Tibial nerve (tissue), 4 donors: ENCODE results near the gene ZBTB40.

Experiments
- CTCF ChIP-seq, 5 experiments: fragments of 200-600 bp in 3 of 5; fragments of 450-650 bp in 2 of 5; sonication (generic) in 3 of 5; IDR thresholded peaks; one replicate each; pipeline ENCODE4 v1.5.1; 2016 to 2019; ENCODE audit warnings: antibody characterized with exemption in 5 of 5, mild to moderate bottlenecking in 3 of 5, moderate library complexity in 2 of 5
- EP300 ChIP-seq, 2 donors: sonication (generic); formaldehyde crosslinking; IDR thresholded peaks; one replicate each; pipeline ENCODE4 v1.6.1; 2017; ENCODE audit warnings: antibody characterized with exemption in 2 of 2, mild to moderate bottlenecking in 1 of 2
- POLR2A ChIP-seq, 2 donors: fragments of 450-650 bp; IDR thresholded peaks; one replicate each; pipeline ENCODE4 v1.6.1; 2017; ENCODE audit warnings: antibody characterized with exemption in 2 of 2, mild to moderate bottlenecking in 2 of 2, moderate library complexity in 2 of 2

DNA sequence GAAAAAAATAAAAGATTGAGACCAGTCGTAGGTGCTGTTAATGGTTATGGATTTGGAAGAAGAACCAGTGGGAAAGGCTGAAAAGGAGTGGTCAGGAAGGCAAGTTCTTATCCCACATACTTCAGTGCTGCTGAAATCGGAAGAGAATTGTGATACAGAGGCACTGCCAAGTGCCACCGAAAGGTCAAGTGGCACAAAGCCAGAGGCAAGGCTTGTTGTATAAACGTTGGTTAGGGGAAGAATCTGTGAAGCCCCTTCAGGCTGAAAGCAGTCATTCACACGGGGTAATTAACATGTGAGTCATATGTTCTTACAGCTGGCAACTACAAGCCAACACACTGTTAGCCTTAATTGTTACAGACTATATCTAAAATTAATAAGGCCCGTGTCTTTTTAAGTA lies 48.8 kb downstream of the ZBTB40 start:
- TF ChIP-seq CTCF (IDR thresholded peaks at IDR 0.05): no peak
- TF ChIP-seq POLR2A (IDR thresholded peaks at IDR 0.05): no peak
- no peak for TF ChIP-seq EP300 (IDR thresholded peaks at IDR 0.05)
